ENCODE measurements around the gene FEM1A. TPM values are rescaled to one million over a fixed set of nuclear protein-coding genes. Genes with fewer than 3 reads are reported as not detected.
A peak's percentile ranks its signal among the peaks of the same experiment; 100 is the strongest.

The FEM1A gene
- total and polyA plus RNA-seq, 9 of the 15 experiments (the other 6 are each of a cell fraction or from before 2014, with no cell fraction given): 0.08 to 19.0 (median 6.8) TPM

DNA sequence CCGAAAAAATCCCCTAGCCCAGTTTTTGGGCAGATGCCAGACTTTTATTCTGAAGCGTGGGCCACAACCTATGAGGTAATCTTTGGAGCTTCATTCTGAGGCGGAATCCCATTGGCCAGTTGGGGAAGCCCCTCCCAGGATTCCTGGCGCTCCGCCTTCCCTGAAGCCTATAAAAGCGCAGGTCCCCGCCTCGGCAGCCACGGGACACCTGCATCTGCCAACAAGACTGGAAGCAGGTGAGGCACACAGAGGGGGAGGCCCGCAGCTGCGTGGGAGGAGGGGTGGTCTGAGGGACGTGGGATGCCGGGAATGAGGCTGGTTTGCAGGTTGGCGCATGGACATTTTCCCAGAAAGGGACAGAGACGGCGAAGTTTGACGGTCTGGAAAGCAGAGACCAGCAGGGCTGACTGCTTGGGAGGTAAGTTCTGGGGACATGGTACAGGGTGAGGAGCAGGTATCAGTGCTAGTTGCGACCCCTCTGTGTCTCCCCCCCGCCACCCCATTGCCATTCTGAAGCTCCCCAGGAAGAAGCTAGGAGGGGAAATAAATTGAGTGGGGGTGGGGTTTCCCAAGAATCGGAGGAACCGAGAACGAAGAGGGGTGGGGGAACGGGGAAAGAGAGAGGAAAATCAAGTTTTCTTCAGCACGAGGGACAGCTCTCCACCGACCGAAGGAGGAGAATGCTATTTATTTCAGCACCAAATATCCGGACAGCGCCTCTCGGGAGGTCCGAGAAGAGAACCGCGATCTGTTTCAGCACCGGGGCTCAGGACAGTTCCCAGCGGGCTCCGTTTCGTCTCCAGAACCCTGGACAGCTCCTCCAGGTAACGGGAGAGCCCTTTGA lies 22.4 kb upstream of the FEM1A start (continued):
- TF ChIP-seq, protein P1, sequence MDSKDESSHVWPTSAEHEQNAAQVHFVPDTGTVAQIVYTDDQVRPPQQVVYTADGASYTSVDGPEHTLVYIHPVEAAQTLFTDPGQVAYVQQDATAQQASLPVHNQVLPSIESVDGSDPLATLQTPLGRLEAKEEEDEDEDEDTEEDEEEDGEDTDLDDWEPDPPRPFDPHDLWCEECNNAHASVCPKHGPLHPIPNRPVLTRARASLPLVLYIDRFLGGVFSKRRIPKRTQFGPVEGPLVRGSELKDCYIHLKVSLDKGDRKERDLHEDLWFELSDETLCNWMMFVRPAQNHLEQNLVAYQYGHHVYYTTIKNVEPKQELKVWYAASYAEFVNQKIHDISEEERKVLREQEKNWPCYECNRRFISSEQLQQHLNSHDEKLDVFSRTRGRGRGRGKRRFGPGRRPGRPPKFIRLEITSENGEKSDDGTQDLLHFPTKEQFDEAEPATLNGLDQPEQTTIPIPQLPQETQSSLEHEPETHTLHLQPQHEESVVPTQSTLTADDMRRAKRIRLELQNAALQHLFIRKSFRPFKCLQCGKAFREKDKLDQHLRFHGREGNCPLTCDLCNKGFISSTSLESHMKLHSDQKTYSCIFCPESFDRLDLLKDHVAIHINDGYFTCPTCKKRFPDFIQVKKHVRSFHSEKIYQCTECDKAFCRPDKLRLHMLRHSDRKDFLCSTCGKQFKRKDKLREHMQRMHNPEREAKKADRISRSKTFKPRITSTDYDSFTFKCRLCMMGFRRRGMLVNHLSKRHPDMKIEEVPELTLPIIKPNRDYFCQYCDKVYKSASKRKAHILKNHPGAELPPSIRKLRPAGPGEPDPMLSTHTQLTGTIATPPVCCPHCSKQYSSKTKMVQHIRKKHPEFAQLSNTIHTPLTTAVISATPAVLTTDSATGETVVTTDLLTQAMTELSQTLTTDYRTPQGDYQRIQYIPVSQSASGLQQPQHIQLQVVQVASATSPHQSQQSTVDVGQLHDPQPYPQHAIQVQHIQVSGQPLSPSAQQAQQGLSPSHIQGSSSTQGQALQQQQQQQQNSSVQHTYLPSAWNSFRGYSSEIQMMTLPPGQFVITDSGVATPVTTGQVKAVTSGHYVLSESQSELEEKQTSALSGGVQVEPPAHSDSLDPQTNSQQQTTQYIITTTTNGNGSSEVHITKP (IDR thresholded peaks at IDR 0.05; ENCODE audit: partially characterized antibody): no peak
- no peak for TF ChIP-seq BHLHE40 (IDR thresholded peaks at IDR 0.05; ENCODE audit: low read length)
- peak; percentile 66; the same call in 1 of the 2 replicates for TF ChIP-seq TOE1 (IDR thresholded peaks at IDR 0.05; ENCODE audit: borderline replicate concordance)
- TF ChIP-seq TOE1 (CRISPR knock-in tag; IDR thresholded peaks at IDR 0.05; ENCODE audit: borderline replicate concordance, low read depth): peak; percentile 100
- no peak for TF ChIP-seq TAF15 (IDR thresholded peaks at IDR 0.05; ENCODE audit: low read depth, low read length)
- TF ChIP-seq, protein P2, sequence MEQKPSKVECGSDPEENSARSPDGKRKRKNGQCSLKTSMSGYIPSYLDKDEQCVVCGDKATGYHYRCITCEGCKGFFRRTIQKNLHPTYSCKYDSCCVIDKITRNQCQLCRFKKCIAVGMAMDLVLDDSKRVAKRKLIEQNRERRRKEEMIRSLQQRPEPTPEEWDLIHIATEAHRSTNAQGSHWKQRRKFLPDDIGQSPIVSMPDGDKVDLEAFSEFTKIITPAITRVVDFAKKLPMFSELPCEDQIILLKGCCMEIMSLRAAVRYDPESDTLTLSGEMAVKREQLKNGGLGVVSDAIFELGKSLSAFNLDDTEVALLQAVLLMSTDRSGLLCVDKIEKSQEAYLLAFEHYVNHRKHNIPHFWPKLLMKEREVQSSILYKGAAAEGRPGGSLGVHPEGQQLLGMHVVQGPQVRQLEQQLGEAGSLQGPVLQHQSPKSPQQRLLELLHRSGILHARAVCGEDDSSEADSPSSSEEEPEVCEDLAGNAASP (IDR thresholded peaks at IDR 0.05): no peak
- TF ChIP-seq SREBF1 (IDR thresholded peaks at IDR 0.05; ENCODE audit: borderline replicate concordance, low read depth, low read length): peak; percentile 96
- TF ChIP-seq, protein P3, sequence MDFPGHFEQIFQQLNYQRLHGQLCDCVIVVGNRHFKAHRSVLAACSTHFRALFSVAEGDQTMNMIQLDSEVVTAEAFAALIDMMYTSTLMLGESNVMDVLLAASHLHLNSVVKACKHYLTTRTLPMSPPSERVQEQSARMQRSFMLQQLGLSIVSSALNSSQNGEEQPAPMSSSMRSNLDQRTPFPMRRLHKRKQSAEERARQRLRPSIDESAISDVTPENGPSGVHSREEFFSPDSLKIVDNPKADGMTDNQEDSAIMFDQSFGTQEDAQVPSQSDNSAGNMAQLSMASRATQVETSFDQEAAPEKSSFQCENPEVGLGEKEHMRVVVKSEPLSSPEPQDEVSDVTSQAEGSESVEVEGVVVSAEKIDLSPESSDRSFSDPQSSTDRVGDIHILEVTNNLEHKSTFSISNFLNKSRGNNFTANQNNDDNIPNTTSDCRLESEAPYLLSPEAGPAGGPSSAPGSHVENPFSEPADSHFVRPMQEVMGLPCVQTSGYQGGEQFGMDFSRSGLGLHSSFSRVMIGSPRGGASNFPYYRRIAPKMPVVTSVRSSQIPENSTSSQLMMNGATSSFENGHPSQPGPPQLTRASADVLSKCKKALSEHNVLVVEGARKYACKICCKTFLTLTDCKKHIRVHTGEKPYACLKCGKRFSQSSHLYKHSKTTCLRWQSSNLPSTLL (IDR thresholded peaks at IDR 0.05): peak; percentile 56; the same call in 1 of the 2 replicates
- TF ChIP-seq, protein P4, sequence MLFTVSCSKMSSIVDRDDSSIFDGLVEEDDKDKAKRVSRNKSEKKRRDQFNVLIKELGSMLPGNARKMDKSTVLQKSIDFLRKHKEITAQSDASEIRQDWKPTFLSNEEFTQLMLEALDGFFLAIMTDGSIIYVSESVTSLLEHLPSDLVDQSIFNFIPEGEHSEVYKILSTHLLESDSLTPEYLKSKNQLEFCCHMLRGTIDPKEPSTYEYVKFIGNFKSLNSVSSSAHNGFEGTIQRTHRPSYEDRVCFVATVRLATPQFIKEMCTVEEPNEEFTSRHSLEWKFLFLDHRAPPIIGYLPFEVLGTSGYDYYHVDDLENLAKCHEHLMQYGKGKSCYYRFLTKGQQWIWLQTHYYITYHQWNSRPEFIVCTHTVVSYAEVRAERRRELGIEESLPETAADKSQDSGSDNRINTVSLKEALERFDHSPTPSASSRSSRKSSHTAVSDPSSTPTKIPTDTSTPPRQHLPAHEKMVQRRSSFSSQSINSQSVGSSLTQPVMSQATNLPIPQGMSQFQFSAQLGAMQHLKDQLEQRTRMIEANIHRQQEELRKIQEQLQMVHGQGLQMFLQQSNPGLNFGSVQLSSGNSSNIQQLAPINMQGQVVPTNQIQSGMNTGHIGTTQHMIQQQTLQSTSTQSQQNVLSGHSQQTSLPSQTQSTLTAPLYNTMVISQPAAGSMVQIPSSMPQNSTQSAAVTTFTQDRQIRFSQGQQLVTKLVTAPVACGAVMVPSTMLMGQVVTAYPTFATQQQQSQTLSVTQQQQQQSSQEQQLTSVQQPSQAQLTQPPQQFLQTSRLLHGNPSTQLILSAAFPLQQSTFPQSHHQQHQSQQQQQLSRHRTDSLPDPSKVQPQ (CRISPR knock-in tag; IDR thresholded peaks at IDR 0.05; ENCODE audit: borderline replicate concordance): no peak
- TF ChIP-seq CREM (IDR thresholded peaks at IDR 0.05; ENCODE audit: low read depth): peak; percentile 86
